ENCODE results near the gene LYRM9.
"Not testable (repeated sequence)": the region's sequence is repeated elsewhere in the genome, so short reads cannot be mapped to it uniquely, and the experiment has no call there.

The LYRM9 gene

DNA sequence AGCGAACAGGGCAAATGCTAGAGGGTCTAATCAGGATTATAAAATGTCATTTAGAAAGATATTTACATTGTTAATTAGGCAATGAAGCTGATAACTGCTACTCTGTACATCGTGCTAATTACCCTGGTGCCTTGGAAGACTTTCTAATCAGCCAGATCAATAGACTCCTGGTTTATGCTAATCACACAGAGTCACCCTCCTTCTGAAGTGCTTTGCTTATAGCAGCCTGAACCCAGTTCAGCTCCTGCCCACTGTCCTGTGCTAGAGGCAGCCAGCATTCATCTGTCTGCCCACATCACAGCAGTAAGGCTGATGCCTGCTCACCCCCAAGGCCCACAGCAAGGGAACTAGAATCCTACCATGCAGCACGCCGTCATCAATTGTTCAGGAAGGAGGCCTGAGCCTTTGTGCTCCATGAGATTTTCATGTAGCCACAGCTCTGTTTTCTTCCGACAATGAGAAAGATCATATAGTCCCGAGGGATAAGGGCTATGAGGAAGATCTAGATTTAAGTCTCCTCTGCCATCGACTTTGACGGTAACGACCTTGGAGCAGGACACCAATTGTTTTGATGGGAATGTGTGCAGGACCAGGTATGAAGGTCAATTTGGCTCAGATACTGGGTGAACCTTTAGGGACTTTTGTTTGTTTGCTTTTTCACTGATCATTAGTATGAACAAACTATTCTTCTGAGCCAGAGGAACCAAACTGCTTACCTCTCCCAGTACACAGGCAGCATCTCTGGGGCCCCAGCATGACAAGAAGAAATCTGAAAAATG lies 12.5 kb upstream of the LYRM9 start:
- DNase-seq = no peak

DNA sequence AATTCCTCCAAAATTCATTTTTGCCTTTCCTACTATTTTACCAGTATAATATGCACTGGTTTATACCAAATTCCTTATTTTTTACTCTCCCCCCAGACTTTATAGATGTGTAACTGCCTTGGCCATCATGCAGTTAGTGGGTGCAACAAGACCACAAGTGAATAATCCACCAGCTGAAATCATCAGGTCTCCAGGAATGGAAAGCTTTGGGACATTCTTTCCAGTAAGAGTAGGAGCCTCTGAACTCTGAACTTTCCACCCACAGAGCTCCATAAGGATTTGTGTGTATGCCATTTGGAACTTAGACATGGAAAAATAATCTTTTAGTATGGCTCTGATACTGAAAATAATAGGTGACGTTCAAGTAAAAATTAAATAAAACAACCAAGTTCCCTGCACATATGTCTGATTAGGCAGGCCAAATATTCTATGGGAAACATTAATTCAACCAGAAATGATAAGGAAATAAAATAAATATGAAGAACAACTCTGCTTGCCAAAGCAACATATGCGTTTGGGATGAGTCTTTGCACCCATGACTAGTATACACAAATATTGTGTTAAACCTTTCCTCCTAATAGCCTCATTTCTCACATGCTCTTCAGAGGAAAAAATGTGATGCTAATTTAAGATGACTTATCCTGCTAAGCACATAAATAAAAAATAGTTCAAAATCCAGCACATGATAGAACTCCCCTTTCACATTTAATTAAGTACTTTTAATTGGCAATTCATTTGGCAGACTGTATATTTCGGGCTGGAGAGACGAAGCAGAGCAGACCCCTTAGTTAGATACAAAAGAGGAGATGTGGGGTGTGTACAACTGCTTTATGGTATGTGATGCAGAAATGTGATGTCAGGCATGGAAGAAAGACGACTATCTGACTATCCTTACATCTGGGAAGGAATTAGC lies 11.6 kb upstream of the LYRM9 start:
- DNase-seq = no peak

DNA sequence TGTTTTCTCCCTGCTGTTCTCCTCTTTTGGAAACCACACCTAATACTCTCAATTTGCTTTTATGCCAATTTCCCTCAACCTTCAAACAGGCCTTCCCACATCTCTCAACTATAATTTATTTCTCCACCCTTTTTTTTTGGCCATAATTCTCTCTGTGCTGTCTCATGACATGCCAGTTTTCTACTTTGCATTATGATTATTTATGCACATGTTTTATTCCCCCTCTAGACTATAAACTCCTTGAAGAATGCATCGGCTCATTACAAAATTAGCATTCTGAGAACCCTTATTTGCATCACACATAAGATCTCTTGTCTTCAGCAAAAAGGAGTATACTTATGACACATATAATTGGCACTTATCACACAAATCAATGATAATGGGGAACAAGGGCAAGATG lies 10.9 kb upstream of the LYRM9 start:
- DNase-seq = no peak

DNA sequence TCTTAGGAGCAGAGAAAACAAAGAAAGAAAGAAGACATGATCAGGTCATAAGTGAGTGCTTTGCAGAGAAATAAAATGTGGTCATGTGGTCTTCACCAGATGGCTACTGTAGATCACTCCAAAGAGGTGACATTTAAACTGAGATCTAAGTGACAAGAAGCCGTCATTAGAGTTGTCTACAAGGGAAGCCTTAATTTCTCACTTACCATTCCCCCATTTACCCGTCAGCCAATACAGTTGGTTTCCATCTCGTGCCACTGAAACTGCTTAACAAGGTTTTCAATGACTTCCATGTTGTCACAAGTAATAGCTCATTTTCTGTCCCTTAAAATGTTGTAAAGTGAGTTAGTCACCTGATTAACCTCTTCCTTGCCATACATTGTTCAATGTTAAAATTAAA lies 6.4 kb upstream of the LYRM9 start:
- no peak for DNase-seq

DNA sequence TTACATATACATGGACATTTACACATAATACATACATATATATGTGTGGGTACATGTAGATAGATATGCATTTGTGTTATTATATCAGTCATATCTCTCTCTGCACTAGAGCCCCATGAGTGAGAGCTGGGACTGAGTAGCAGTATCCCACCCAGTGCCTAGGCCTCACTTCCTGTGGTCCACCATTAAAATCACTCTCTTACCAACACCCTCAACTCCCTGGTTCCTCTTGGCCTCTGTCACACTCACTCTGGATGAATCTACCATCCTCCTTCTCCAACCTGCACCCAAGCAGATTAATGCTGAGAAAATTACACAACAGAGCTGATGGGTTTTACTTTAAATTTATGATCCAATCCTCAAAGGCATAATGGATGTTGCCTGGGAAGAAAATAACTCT lies 4.9 kb upstream of the LYRM9 start:
- no peak for DNase-seq

DNA sequence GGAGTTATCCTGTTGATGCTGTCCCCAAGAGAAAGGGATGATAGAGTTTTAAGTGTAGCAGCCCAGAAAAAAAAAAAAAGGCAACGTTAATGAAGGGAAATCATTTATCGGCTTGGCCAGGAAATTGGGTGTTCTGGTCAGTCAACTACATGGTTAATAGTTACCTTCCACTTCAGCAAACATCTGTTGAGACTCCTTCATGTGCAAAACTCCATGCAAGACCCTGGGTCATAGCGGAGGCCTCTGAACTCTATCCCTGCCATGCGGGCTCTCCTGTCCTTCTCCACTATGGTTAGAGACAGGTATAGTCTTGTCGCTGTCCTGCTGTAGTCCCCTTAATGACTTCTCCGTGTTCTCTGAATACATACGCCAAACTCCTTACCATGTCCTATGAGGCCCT lies 3.5 kb upstream of the LYRM9 start:
- DNase-seq = no peak

DNA sequence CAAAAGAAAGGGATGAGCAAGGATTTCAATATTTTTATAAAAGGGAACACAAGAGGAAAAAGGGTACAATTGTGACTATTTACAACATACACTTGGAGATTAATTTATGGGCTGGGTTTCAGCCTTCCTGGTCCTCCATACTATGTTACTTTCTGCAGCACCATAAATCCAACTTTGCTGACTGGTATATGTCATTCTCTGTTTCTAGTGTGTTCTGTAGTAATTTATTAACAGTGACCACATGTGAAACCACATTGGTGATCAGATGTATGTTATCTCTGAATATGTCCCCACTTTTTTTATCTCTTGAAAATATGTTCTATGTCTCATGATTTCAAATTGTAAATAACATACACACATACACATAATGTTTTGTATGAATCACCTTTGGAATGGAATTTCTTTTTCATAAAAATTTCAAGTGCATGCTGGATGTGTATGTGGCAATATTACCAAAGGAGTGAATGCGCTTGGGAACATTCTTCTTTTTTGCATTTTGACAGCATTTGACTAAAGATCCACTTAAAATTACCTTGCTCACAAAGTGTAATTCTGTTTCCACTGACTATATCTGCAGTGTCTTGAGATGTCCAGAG lies 2.9 kb upstream of the LYRM9 start:
- DNase-seq = no peak

DNA sequence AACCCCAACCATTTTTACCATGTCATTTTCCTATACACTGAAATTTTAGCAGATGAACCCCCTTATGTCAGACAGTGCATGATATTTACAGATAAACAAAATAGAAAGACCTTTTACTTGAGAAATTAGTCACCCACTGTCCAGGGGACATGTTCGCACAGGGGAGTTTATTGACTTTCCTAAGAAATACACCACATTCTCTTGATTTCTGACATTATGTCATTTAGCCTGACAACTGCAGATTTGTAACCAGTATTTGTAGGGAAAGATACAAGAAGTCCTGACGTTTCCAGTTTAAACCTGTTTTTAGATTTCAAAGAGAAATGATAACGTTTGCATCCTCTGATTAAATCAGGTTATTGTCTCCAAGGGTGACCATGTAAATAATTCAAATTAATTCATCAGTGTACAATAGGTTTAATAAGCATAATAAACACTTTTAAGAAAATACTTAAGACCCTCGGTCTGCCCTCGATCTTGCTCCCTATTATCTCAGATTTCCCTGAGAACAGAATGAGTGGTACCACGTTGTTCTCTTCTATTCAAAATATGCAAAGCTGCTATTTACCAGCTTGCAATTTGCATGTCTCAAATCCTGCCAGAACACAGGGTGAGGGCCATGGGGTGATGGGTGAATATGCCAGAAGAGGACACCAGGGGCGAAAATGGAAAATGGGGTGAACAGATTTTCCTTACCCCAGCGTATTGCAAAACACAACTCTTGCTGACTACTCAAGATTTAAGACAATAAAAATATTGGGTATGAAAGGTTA lies 2.1 kb upstream of the LYRM9 start:
- no peak for DNase-seq

DNA sequence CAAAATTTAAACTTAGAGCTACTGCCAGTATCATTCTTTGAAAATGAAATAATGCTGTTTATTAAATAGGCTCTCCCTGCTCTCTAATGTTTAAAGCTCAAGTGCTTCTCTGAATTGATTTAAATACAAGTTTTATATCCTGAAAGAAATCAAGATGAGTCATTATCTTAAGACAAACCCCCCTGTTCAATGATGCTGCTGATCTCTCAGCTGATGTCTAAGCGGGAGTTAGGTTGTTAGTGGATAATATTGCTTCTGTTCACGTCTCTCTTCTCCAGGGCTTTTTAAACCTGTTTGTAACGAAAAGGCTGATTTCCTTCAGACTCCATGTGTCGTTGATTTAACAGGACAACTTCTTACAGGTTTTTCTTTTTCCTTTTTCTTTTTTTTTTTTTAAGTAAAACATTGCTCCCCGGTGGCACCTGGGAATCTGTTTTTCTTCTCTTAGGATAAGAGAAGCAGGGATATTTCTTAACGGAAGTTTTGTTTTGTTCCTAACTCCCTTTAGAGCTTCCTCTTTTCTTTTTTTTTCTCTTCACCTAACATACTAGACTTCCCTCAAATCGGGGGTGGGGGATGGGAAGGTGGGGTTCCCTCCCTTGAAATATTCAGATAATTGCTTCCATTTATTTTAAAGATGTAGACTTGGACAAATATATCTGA lies 807 bp upstream of the LYRM9 start:
- DNase-seq = peak; percentile 25

DNA sequence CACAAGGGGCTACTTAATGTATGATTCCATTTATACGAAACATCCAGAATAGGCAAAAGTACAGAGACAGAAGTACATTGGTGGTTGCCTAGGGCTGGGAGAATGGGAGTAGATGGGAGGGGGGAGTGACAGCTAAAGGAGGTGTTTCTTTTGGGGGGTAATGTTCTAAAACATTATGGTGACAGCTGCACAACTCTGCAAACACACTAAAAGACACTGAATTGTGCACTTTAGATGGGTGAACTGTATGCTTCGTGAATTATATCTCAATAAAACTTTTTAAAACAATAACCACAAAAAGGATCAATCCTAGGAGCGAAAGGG lies 661 bp downstream of the LYRM9 start:
- no peak for DNase-seq

DNA sequence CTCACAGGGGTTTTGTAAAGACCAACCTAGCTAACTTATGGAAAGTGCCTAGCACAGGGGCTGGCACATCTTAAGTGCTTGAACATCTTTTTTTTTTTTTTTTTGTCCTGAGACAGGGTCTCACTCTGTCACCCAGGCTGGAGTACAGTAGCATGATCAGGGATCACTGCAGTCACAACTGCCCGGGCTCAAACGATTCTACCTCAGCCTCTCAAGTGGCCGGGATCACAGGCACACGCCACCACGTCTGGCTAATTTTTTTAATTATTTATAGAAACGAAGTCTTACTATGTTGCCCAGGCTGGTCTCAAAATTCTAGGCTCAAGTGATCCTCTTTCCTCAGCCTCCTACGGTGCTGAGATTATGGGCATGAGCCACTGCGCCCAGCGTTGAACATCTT lies 1.3 kb downstream of the LYRM9 start:
- DNase-seq = no peak

DNA sequence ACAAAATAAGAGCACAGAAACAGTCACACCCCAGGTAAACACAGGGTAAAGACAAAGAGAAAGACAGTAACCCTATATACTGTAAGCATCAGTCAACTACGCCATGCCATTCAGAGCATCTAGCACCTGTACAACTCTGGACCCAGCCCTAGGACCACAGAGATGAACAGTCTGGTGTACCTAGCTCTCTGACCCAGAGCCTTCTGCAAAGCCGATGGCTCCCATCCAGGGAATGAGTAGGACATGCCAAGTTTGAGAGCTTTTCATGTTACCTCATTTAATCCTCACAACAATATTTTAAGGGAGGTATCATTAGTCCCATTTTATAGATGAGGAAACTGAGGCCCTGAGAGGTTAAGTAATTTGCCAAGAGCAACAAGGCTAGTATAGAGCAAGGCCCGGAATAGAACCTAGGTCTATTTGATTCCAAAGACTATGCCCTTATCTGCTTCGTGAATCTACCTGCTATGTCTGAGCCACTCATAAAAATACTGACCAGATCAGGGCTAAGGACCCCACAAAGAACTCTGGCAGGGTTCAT lies 3.4 kb downstream of the LYRM9 start:
- no peak for DNase-seq

DNA sequence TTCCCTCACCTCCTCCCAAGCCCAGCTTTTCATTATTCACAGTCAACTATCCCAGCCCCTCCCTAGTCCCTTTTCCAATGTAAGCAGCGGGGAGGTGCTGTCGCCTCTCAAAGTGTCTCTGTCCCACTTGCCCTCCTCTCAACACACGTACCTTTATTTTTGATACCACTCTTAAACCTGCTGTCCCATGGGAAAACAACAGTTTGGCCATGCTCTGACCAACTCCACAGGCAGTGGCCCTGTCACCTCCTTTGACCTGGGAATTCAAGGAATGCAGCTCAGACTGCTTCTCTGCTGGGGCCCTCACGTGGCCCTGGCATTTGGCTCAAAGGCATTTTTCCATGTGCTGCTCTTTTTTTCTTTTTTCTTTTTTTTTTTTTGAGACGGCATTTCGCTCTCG lies 4.2 kb downstream of the LYRM9 start:
- DNase-seq = no peak

DNA sequence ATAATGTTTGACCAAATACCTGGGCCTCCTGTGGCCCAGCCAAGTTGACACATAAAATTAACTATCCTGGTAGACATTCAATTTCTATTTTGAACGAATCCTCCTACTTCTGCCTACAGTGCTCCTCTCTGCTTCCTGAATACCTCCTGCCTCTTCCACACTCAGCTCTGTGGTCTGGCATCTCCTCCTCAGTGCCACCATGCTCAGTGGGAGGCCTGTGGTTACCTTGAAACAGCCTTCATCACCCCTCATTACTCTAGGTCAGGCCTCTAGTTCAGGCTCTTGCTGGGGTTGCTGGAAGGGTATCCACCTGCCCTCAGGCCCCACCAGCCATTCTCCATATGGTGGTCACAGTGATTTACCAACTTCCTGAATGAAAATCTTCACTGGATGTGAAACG lies 5.1 kb downstream of the LYRM9 start:
- DNase-seq = no peak

DNA sequence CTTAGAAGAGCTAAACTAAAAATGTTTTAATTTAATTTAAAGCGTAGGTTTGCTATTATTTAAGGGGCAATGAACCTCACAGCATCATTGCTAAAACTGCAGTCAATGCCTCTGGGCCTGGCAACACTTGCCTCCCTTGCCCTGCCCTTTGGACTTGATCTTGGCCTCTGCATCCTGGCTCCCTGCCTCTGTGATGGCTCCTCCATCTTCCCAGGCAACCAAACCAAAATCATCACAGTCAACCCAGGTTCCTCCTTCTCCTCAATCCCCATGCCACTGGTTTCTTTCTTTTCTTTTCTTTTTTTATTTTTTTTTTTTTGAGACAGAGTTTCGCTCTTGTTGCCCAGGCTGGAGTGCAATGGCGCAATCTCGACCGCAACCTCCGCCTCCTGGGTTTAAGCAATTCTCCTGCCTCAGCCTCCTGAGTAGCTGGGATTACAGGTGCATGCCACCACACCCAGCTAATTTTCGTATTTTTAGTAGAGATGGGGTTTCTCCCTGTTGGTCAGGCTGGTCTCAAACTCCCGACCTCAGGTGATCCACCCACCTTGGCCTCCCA lies 6.7 kb downstream of the LYRM9 start:
- not testable (repeated sequence) for DNase-seq

DNA sequence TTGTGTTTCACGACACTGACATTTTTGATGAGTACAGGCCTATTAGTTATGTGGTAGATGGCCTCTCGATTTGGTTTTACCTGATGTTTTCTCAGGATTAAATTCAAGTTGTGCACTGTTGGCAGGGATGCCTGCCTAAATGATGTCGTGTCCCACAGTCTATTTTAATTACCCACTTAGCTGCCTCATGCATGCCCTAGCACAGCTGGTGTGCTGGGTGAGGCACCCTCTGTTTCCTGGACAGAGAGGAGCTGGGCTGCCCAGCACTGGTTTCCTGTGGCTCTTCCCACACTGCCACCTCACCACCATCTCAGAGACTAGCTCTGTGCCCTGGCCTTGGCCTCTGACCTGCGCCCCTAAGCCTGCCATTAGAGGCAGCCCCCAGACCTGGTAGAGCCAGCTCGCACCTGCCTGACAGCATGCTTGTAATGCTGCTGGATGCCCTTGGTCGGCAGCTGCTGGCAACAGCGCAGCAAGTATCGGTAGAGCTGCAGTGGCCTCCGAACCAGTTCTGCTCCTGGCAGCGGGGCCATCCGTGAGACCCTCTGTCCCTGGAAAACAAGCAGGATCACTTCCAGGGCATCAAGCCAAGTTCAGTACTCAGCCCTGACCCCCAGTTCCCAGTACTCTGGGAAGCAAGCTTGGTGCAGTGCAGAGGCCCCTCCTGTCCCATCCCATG lies 10.9 kb downstream of the LYRM9 start:
- no peak for DNase-seq

DNA sequence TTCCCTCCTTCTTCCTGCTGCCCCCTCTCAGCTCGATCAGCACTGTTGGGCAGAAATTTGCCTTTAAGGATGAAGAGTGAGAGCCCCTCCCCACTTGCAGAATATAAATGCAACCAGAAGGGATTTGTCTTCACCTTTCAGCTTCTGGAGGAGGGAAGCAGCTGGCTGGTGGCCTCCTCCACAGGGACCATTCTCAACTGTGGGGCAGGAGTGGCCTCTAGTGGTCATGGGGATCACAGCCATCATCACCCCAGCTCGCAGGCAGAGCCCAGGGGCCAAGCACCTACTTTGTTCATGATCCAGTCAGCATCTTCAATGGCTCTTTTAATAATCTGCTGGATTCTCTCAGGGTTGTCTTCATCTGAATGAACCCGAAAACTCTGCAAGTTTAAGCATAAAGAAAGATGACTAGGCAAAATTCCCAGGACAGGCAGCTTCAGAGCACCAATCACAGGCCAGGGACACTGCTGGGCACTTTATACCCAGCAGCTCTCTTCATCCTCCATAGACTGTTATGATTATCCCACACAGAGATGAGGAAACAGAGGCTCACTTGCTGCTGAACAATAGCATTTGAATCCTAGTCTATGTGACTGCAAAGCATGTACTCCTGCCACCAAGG lies 13.1 kb downstream of the LYRM9 start:
- DNase-seq = peak; percentile 73

DNA sequence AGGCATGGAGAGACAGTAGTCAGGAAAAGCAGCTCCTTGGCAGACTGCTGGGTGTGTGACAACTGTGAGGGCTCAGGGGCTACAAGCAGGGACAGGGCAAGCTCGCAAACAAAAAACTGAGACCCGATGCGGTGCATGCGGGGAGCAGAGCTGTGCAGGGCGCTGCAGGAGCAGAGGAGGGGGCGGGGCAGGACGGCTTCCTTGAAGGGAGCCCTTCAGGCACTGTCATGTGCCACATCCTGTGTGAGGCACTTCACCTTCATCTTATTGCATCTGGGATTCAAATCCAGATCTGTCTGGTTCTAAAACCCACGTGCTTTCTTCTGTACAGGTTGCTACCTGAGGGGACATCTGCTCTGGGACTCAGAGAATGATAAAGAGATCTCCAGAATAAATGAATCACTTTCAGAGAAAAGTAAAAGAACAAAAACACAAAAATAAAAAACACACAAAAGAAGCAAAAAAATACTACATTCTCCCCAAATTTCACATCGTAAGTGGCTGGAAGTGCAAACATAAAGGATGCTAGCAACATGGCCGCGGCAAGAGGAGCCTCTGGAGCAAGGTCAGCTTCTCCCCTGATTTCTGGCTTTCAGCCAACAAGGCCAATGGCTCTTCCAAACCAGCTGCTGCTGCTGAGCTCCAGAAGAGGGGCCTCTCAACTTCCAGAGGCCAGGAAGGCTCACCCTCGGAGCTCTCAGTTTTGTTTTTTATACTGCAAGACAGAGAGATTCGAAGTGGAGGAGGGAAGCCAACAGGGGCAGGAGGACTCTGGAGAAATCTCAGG lies 14.2 kb downstream of the LYRM9 start:
- DNase-seq = no peak

DNA sequence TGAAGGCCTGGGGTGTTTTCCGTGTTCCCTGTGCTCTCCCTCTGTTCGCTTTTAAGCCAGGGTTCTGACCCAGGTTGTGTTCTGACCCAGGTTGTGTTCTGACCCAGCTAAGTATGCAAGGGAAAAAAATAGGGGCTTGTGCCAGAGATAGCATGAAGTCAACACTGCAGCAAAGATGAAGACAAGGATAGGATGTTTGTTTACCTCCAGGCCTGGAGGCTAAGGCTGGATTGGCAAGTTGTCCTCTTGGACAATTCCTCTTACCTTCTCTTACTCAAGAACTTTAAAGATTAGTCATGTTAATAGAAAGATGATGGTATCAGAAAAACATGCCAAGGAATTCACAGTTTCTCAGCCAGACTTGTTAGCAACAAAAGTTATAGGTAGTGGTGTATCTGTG lies 19.4 kb downstream of the LYRM9 start:
- no peak for DNase-seq

DNA sequence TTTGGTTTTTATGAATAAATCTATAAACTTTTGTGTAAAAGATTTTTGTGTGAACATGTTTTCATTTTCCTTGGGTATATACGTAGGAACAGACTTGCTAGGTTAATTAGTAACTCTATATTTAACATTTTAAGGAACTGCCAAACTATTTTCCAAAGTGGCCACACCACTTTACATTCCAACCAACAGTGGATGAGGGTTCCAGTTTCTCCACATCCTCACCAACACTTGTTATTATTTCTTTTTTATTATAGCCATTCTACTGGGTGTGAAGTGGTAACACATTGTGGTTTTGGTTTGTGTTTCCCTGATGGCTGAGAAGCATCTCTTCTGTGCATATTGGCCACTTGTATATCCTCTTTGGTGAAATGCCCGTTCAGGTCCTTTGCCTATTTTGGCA lies 20.0 kb downstream of the LYRM9 start:
- DNase-seq = no peak
